ENCODE measurements around the gene EXOC6B.

Gene EXOC6B

DNA sequence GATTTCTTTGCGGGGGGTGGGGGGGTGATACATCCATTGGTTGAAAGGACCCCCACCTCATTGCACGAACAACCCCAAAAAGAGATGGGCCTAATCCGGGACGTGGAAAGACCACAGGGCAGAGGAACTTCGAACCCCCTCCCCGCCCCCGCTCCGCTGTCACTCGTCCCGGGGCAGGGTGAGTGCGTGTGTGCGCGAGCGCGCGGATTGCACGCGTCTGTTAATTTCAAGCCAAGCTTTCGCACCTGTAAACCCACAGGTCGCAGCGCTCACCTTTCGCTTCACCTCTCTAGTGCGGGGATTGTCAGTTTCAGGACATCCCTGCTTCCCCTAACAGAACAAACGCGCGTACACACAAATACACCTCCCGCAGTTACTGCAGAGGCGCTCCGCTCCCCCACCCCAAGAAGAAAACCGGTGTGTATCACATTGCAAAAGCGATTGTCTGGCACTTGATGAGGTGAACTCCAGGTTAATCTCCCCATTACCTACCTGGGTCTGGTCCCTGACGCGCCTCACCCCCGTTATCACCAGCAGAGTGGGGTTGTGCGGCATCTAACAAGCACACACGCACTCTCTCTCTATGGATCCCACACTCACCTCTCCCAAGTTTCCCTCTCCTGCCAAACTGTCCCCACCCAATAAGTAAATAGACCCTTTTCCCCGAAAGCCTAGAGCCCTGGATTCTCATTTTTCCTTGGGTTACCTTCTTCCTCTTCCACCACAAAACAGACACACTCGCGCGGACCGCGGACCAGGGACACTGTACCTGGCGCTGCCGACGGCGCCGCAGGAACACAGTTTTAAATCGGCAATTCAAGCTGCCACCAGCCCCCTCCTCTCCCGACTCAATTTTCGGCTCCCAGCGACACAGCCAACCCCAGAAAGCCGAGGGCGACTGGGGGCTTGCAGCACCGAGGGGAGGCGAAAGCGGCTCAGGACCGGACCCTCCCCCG, 679.2 kb downstream of the EXOC6B start:
- no peak for DNase-seq
- in situ Hi-C loops (cut with HindIII; ENCODE audit: low pct_ligation_motif_present, low pct_unique_long_range_greater_than_20kb, low sequenced_read_pairs): no loop called here

DNA sequence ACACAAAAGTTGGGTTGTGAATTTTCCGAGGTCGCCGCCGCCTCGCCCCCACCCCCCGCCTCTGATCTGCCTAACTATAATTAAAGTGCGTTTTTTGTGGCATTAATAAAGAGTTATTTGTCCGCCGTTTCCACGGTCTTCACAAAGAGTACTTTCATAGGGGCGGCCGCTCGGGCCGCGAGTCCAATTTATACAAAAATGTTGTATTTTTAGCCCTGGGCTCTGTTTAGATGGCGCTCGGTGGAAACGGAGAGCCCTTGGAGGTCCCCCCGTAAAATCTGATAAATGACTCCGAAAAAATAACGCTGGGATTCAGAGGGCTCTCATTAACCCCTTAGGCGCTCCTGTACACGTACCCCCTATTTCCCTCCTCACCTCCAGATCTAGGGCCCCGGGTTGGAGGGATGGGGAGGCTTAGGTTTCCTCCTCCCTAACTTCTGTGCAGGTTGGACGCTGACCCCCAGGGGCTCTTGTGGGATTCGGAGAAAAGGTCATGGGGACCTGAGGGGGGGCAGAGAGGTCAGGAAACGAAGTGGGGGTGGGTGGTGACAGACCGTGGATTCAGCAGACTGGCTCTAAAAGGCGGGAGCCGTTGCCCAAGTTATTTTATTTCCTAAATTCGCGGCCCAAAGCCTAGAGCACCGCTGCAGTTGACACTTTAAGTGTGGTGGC, 680.0 kb downstream of the EXOC6B start:
- DNase-seq: no peak
- in situ Hi-C loops (cut with HindIII; ENCODE audit: low pct_ligation_motif_present, low pct_unique_long_range_greater_than_20kb, low sequenced_read_pairs): no loop called here

DNA sequence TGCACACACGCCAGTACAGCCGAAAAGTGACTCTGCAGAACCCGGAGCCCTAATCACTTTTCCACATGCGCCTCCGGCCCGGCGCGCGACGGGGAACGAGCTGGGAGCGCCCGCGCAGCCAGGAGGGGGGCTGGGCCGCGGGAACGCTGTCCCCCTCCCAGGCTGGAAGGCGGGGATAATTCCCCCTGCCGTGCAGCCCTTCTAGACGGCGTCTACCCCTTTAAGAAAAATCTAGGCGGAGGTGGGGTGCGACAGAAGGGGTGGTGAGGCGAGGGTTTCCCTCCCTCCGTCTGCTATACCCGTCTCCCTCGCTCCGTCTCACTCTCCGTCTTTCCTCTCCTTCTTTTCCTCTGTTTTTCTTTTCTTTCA, 680.6 kb downstream of the EXOC6B start:
- in situ Hi-C loops (cut with HindIII; ENCODE audit: low pct_ligation_motif_present, low pct_unique_long_range_greater_than_20kb, low sequenced_read_pairs): no loop called here

DNA sequence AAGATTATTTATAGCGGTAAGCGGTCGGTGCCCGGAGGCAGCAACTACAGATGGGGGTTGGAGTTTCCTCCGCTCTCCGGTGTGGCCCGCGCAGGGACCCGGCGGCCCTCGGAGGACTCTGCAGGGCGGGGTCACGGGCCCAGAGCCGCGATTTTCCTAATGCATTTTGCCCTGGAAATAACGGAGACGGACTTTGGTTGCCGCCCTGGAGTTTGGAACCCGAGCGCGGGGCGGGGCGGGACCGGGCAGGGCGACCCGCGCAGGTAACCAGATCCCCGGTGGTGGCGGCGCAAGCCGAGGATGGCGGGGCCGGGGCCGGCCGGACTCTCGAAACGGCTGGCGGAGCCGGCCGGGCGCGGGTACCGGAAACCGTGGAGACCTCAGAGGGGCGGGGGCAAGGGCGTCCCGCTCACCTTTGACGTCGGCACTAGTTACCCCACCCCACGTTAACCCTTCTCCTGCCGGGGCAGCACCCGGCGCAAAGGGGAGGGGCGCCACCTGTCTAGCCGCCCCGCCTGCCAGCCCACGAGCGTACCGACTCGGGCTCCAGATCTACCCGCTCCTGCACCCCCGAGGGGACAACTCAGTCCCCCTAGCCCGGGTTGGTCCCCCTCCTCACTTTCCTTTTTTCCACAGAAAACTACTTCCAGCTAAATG, 681.1 kb downstream of the EXOC6B start:
- peak; percentile 81 for DNase-seq
- in situ Hi-C loops (cut with HindIII; ENCODE audit: low pct_ligation_motif_present, low pct_unique_long_range_greater_than_20kb, low sequenced_read_pairs): no loop called here

More for the DNA sequence above, 680.6 kb downstream of the EXOC6B start:
- peak; percentile 62 for DNase-seq

DNA sequence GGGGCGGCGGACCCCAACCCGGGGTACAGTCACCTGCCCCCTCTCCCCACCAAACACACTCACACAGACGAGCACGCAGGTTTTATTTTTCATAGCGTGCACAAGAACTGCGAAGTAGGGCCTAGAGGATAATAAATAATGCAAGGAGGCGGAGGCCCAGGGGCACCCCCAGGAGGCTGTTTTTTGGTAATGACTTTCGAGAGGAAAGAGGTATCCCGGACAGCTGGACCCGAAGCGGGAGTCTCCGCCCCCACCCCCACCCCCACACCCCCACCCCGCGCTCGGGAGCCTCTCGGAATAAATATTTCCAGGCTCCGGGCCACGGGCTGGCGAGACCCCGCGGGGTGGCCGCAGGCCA, 681.6 kb downstream of the EXOC6B start:
- no peak for DNase-seq
- in situ Hi-C loops (cut with HindIII; ENCODE audit: low pct_ligation_motif_present, low pct_unique_long_range_greater_than_20kb, low sequenced_read_pairs): no loop called here

DNA sequence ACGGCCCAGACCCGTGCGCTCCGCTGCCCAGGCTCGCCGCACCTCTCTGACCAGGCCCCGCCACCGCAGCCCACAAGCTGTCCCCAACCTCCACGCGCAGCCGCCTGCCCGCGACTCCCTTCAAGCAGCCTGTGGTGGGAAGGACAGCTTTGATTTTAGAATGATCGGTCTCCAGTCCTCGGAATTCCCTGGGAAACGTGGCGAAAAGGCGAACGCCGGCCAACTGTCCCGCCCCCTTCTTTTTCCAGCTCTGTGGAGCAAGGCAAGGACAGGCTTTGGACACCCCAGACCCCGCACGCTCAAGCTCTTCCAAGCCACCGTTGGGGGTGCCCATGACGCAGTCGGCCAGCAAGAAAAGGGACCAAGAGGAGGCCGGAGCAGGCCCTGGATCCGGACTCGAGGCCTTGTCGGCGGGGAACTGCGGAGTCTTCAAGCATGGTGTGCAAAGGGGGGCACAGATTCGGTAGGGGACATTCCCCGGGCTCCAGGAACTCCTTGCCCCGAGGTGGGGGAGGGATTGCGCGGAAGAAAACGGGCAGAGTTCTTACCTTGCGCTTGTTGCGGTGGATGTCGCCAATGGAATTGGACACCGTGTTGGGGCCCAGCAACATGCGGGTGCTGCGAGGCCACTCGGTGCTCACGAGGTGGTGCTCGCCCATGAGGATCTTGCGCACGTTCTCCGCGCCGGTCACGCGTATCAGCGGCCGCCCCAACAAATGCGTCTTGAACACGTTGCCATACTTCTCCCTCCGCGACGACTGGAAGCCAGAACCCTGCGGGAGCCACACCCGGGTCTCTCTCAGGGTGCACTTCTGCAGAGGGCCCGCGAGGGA, 682.2 kb downstream of the EXOC6B start:
- in situ Hi-C loops (cut with HindIII; ENCODE audit: low pct_ligation_motif_present, low pct_unique_long_range_greater_than_20kb, low sequenced_read_pairs): no loop called here
- DNase-seq: no peak

DNA sequence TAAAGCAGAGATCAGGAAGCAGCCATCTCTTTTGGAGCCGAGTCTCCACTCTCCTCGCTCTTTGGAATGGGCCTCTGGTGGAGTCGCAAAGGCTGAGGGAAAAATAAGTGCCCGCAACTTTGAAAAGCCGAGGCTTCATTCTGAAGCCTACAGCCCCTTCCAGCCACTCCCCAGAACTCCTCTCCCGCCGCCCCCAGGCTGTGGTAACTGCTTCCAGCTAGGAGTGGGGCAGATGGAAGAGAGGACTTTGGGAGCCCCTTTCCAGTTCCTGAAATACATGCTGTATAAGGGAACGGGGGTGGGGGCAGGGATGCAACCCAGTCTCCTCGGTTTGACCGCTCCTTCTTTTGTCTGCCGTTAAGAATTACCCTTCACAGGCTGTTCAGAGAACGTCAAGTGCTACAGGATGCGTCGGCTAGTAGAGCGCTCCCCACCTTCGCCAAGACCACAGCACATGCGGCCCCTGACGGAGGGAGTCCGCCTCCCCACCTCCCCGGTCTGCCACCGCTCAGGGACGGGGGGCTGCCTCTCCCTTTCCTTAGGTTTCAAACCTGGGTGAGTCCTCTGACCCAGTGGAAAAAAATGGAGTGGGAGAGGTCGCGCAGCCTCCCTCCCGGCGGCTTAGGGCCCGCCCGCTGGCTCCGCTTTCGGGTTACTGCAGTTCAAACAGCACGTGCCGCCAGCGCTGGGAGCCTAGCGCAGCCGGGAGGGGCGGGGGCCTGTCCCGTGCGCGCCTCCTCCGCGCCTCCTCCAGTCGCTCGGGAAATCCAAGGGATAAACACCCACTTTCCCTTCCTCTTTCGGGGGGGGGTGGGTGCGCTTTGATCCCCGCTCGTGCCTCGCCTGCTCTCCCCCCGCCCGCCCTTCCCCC, 683.0 kb downstream of the EXOC6B start:
- no peak for DNase-seq
- in situ Hi-C loops (cut with HindIII; ENCODE audit: low pct_ligation_motif_present, low pct_unique_long_range_greater_than_20kb, low sequenced_read_pairs): no loop called here

DNA sequence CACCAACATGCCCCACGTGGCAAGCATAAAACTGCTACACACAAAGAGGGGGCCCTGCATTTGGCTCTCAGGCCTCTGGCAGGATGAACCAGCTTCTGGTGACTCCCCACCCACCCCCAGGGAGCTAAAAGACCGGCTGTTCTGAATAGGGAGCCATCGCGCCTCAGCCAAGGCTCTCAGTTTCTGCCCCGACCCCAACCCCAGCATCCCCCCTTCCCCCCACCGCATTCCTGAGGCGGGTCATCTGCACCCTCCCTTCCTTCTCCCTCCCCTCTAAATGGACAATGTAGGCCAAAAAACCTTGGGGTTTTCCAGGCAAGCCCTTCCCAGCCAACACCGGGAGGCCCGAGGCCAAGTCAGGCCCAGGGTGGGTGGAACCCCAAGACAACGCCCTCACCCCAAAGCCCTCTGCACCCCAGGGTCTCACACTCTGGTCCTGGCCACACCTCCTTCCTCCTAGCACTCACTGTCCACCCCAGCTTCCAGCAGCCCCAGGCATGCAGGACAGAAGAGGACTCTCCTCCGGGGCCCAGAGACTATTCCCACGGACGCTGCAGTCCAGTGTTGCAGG, 683.9 kb downstream of the EXOC6B start:
- in situ Hi-C loops (cut with HindIII; ENCODE audit: low pct_ligation_motif_present, low pct_unique_long_range_greater_than_20kb, low sequenced_read_pairs): no loop called here
- no peak for DNase-seq

DNA sequence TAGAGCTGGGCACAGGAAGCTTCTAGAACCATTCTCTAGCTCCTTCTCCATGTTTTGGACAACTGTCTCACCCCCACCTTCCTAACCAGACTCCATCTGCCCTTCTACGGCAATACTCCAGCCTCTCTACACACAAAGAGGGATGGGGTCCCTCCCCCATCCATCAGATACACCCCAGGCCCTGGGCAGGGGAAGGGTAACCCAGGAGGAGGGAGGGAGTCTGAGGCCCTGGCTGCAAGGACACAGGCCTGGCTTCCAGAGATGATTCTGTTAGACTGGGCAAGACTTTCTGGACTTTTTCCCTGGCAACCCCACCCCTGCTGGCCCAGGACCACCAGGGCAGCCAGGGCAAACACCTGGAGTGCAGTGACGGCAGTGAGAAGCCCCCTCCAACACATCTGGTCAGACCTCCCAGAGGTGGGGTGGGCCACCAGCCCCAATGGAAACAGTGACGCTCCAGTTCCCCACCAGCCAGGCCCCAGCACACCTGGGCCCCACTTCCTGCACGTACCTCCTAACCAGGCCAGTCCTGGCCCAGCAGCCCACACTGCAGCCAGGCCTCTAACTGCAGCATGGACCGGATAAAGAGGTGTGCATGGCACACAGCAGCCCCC, 684.7 kb downstream of the EXOC6B start:
- DNase-seq: no peak
- in situ Hi-C loops (cut with HindIII; ENCODE audit: low pct_ligation_motif_present, low pct_unique_long_range_greater_than_20kb, low sequenced_read_pairs): no loop called here

DNA sequence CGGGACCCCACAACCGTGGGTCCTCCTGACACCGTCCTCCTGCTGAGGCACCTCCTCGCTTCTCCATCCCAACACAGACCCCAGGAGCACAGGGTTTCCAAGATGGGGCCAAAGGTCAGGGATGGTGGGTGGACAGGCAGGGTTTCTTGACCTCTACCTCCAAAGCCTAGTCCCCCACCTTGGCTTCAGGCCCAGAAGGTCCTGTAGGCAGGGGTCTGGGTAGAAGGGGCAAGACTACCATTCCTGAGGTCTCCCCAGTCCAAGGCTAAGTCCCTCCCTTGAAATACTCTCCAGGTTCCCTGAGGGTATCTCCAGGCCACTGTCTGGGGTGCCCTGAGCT, 685.2 kb downstream of the EXOC6B start:
- in situ Hi-C loops (cut with HindIII; ENCODE audit: low pct_ligation_motif_present, low pct_unique_long_range_greater_than_20kb, low sequenced_read_pairs): no loop called here

DNA sequence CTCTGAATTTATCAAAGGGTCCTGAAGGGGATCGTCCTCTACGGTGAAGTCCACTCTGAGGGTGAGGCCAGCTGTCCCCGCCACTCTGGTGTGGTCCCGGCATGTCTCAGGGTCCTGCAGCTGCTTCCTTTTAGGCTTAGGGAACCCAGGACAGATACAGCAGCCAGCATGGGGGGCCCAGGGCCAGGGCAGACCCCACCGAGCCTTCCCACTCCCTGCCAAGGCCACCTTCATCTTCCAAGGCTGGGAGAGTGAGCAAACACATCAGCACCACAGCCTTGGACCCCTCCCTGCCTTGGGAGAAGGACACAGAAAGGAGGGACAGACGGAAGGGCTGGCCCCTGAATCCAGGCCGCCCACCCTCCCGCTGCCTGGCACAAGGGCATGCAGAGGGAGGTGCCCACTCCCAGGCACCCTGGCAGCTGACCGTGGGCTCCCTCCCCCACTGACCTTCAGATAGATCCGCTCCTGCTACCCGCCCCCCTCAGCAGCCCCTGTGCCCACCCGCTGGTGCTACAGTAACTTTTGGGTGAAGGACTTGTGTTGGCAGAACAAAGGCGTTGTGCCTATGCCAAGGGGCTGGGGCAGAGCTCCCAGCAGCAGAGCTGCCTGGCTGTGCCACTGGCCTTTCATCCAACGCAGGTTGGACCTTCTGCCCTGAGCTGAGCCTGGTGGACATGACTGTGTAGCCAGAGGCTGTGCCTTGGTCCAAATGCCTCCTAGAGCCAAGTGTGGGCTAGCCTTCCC, 685.8 kb downstream of the EXOC6B start:
- in situ Hi-C loops (cut with HindIII; ENCODE audit: low pct_ligation_motif_present, low pct_unique_long_range_greater_than_20kb, low sequenced_read_pairs): no loop called here
- no peak for DNase-seq

More for the DNA sequence above, 685.2 kb downstream of the EXOC6B start:
- no peak for DNase-seq

DNA sequence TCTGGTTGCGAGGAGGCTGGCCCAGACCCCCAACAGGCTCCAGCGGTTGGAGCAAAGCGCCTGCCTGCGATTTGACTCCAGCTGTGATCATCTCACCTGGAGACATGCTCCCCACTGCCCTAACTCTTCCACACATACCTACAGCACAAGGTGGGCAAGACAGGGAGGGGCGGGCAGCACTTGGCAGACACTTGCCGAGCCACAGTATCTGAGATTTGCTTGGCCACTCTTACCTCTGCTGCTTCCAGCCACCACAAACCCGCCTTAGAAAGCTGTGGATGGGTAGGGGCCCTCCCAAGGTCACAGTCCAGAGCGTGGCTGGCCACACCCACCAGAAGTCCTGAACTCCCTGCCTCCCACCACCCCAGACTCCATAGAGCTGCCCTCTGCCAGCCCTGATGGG, 686.4 kb downstream of the EXOC6B start:
- no peak for DNase-seq
- in situ Hi-C loops (cut with HindIII; ENCODE audit: low pct_ligation_motif_present, low pct_unique_long_range_greater_than_20kb, low sequenced_read_pairs): no loop called here

DNA sequence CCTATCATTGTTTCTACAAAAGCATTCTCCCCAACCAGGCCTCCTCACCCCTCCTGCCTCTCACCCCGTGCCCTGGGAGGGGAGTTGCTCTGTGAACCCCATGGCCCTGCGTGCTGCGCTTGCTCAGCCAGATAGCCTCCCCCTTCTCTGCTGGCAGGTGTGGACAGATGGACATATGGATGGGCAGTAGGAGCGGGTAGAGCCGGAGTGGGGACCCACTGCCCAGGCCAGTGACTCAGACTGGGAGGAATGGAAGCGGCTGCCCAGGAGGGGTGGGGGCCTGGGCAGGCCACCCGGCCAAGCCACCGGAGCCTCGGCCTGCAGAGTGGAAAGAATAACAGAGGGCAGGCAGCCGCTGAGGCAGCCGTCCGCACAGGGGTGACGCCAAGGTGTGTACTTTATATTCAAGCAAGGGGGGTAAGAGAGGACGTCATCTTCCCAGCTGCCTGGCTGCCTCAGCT, 686.9 kb downstream of the EXOC6B start:
- in situ Hi-C loops (cut with HindIII; ENCODE audit: low pct_ligation_motif_present, low pct_unique_long_range_greater_than_20kb, low sequenced_read_pairs): no loop called here

DNA sequence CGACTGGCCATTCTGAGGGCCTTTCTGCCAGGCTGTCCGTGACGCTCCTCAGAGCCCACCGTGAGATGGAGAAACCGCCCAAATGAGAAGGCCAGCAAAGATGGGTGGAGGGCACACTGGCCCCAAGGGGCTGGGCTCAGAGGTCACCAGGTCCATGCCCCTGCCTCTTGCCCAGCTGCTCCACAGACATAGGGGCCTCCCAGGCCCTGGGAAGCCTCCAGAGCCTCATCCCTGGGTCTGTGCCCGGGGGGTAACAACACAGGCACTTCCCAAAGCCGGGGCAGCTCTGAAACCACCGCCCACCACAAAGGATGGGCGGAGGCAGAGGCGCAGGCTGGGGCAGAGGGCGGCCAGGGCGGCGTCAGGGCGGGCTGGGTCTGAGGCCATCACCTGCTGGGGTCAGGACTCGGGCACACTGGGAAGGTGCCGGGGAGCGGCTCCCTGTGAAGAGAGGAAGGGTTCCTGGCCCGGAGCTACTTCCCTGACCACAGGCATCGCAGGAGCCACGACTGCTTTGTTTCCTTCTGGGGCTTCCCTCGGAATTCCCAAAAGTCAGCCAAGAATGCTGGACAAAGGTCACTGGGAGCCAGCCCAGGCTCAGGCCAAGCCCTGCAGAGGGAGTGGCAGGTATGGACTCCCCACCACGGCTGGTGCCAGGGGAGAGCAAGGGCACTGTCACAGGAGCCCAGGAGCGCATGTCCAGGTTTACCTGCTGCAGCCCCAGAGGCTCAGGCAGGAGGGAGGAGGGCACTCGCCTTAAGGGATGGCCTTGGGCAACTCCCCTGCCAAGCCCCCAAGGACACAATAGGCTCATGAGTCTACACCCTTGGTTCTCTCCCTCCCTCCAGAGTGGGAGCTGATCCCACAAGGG, 687.6 kb downstream of the EXOC6B start:
- in situ Hi-C loops (cut with HindIII; ENCODE audit: low pct_ligation_motif_present, low pct_unique_long_range_greater_than_20kb, low sequenced_read_pairs): no loop called here
- no peak for DNase-seq

More for the DNA sequence above, 686.9 kb downstream of the EXOC6B start:
- DNase-seq: no peak

DNA sequence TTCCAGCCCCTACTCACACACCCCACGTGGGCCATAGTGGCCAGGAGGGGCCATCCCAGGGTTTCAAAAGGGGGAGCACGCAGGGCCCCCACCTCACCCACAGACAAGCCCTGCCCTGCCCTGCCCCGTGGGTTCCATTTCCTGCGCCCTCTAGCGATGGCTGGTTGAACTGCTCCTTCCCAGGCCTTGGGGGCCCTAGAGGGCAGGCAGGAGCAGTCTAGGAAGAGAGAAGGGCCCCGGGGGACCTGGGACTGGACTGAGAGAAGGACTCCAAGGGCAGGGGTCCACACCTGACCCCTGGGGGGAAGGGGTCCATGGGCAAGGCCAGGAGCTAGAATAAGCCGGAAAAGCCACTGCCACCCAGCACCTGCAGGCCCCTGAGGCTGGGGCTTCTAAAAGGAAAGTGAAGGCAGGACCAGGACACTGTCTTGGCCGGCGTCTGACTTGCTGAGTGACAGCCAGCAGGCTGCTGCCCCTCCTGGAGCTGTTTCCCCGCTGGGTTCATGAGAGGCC, 688.3 kb downstream of the EXOC6B start:
- DNase-seq: peak; percentile 72
- in situ Hi-C loops (cut with HindIII; ENCODE audit: low pct_ligation_motif_present, low pct_unique_long_range_greater_than_20kb, low sequenced_read_pairs): no loop called here

Data from ACHN (cell line).